Suppressor macrophage treated with lipopolysaccharide for 1 hour (primary cell): ENCODE data around the gene PALLD.
"Not testable (repeated sequence)": the region's sequence is repeated elsewhere in the genome, so short reads cannot be mapped to it uniquely, and the experiment has no call there.

ENCODE experiments used
- DNase-seq, 3 donors: peaks; one replicate each; pipeline ENCODE4 v3.0.0-alpha.2; 2020 to 2022

PALLD gene

GRCh38 chr4:168679819-168680218 lies 183.0 kb downstream of the PALLD start:
- DNase-seq = no peak

GRCh38 chr4:168682898-168683500 lies 186.1 kb downstream of the PALLD start:
- no peak for DNase-seq

GRCh38 chr4:168683595-168683994 lies 186.7 kb downstream of the PALLD start:
- no peak for DNase-seq

GRCh38 chr4:168685136-168685809 lies 188.4 kb downstream of the PALLD start:
- DNase-seq = no peak

- DNase-seq = no peak
These were observed 191.7 kb downstream of the PALLD start for GRCh38 chr4:168688584-168688983.

- DNase-seq = no peak
These were observed 192.9 kb downstream of the PALLD start for GRCh38 chr4:168689791-168690190.

- no peak for DNase-seq
These were observed 193.3 kb downstream of the PALLD start for GRCh38 chr4:168690199-168690598.

- peak; percentile 31 to 49 (median 39) for DNase-seq
These were observed 194.9 kb downstream of the PALLD start for GRCh38 chr4:168691631-168692369.

GRCh38 chr4:168693750-168694490 lies 197.1 kb downstream of the PALLD start:
- peak in 2 of 3 donors; percentile 31 to 47 for DNase-seq

GRCh38 chr4:168694667-168695066 lies 197.8 kb downstream of the PALLD start:
- DNase-seq = no peak

- DNase-seq = peak; percentile 15 to 68 (median 51)
These were observed 198.4 kb downstream of the PALLD start for GRCh38 chr4:168695288-168695687.

- DNase-seq = no peak
These were observed 199.4 kb downstream of the PALLD start for GRCh38 chr4:168696280-168696679.

GRCh38 chr4:168696826-168697225 lies 200.0 kb downstream of the PALLD start:
- no peak for DNase-seq

- DNase-seq = no peak
These were observed 202.5 kb downstream of the PALLD start for GRCh38 chr4:168699224-168699878.

GRCh38 chr4:168701061-168701460 lies 204.2 kb downstream of the PALLD start:
- no peak for DNase-seq

GRCh38 chr4:168702581-168703087 lies 205.8 kb downstream of the PALLD start:
- DNase-seq = not testable (repeated sequence)

- no peak for DNase-seq
These were observed 208.3 kb downstream of the PALLD start for GRCh38 chr4:168705121-168705520.

GRCh38 chr4:168707205-168707604 lies 210.4 kb downstream of the PALLD start:
- DNase-seq = no peak

- no peak for DNase-seq
These were observed 211.3 kb downstream of the PALLD start for GRCh38 chr4:168708108-168708507.

GRCh38 chr4:168710353-168710946 lies 213.6 kb downstream of the PALLD start:
- peak; percentile 67 to 74 (median 68) for DNase-seq

- DNase-seq = peak; percentile 53 to 74 (median 55)
These were observed 214.6 kb downstream of the PALLD start for GRCh38 chr4:168711197-168712140.
